ENCODE results near the gene C14orf180. TPM values are rescaled to one million over a fixed set of nuclear protein-coding genes. Genes with fewer than 3 reads are reported as not detected.

C14orf180 gene
- polyA plus RNA-seq, 3 donors = not detected

DNA sequence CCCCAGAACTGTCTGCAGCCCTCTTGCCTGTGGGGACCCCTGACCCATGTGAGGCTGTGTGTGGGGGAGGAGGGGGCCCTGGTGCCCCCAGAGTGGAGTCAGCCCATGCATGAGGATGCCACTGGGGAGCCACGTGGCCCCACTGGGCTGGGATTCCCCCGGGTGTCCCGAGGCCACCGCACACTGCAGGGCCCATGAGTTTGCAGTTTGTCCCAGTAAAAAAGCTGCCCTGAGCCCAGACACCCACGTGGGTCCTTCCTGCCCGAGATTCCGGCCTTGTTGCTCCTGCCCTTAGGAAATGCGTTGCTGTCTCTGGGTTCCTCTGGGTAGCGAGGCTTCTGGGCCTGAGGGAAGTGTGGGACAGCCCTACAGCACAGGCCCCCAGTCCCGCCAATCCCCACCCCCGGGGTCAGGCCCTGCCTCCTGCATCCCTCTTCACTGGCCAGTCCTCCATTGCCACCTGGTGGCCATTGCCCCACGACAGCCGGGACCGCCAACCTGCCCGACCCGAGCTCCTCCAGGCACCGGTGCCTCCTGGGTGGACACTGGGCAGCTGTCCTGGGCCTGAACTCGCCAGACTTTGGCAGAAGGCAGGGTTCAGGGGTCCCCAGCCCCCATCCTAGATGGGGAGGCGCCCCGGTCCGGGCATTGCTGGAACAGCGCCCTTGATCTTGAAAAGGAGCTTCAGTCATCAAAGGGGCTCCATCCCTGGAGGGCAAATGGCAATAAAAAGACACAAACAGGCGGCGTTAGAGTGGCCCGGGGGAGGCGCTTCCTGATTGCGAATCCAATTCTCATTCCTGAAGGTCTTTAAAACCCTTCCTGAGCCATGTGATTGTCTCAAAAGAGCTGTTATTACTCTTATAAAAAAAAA is 15.6 kb upstream of the C14orf180 start:
- H4K20me1 ChIP-seq (ENCODE audit: insufficient read depth, low read length) = no peaks in the 10 kb centered on the region
- TF ChIP-seq, protein P1, sequence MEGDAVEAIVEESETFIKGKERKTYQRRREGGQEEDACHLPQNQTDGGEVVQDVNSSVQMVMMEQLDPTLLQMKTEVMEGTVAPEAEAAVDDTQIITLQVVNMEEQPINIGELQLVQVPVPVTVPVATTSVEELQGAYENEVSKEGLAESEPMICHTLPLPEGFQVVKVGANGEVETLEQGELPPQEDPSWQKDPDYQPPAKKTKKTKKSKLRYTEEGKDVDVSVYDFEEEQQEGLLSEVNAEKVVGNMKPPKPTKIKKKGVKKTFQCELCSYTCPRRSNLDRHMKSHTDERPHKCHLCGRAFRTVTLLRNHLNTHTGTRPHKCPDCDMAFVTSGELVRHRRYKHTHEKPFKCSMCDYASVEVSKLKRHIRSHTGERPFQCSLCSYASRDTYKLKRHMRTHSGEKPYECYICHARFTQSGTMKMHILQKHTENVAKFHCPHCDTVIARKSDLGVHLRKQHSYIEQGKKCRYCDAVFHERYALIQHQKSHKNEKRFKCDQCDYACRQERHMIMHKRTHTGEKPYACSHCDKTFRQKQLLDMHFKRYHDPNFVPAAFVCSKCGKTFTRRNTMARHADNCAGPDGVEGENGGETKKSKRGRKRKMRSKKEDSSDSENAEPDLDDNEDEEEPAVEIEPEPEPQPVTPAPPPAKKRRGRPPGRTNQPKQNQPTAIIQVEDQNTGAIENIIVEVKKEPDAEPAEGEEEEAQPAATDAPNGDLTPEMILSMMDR (IDR thresholded peaks at IDR 0.05) = peak; percentile 46
- H3K36me3 Mint-ChIP-seq = no peaks in the 10 kb centered on the region
- peaks cover 0 to 11% of the 10 kb centered on the region in 2 donors for H3K27me3 ChIP-seq (ENCODE audit: control insufficient read depth in 2 of 2, insufficient read depth in 2 of 2, low read length in 2 of 2)
- no peak overlapping the region for H3K4me3 ChIP-seq (replicated peaks in 1 of 3; ENCODE audit: low read depth in 2 of 3, low read length in 3 of 3)
- H3K9ac ChIP-seq (ENCODE audit: insufficient read depth, low read length, poor library complexity, severe bottlenecking) = no peak overlapping the region
- intact Hi-C loops (cut with micrococcal nuclease) = no loop called here
- no peaks in the 10 kb centered on the region for H3K9me3 ChIP-seq (replicated peaks in 1 of 2; ENCODE audit: control insufficient read depth in 1 of 2, insufficient read depth in 1 of 2, low read length in 2 of 2)
- no peaks in the 10 kb centered on the region for H3K79me2 ChIP-seq (ENCODE audit: insufficient read depth, low read length)
- H2AFZ ChIP-seq (ENCODE audit: insufficient read depth, low read depth, low read length, poor library complexity, severe bottlenecking) = no peak overlapping the region
- H3K27me3 Mint-ChIP-seq (ENCODE audit: low read depth in 3 of 3) = peaks cover 8 to 22% (median 9%) of the 10 kb centered on the region in 3 donors
- peaks cover 3% of the 10 kb centered on the region for H3K4me1 Mint-ChIP-seq
- H3K27ac ChIP-seq (ENCODE audit: low read depth in 1 of 2, low read length in 2 of 2) = no peak overlapping the region
- peaks cover 0 to 3% (median 0%) of the 10 kb centered on the region in 7 donors for H3K9me3 Mint-ChIP-seq
- WGBS (ENCODE audit: insufficient coverage) = 4% methylated on average over 23 of the region's 27 CpGs
- no peak overlapping the region for H3K27ac Mint-ChIP-seq
- no peak overlapping the region for H3K4me2 ChIP-seq (replicated peaks; ENCODE audit: extremely low read depth, low read length, poor library complexity, severe bottlenecking)
- no peaks in the 10 kb centered on the region for H3K4me1 ChIP-seq (ENCODE audit: control insufficient read depth in 1 of 2, insufficient read depth in 2 of 2, low read length in 2 of 2)
- DNase-seq = peak in 1 of 3 donors; percentile 4
- H3K36me3 ChIP-seq (replicated peaks in 1 of 2; ENCODE audit: control insufficient read depth in 1 of 2, insufficient read depth in 2 of 2, low read length in 2 of 2) = no peaks in the 10 kb centered on the region
- H3K4me3 Mint-ChIP-seq = no peak overlapping the region

DNA sequence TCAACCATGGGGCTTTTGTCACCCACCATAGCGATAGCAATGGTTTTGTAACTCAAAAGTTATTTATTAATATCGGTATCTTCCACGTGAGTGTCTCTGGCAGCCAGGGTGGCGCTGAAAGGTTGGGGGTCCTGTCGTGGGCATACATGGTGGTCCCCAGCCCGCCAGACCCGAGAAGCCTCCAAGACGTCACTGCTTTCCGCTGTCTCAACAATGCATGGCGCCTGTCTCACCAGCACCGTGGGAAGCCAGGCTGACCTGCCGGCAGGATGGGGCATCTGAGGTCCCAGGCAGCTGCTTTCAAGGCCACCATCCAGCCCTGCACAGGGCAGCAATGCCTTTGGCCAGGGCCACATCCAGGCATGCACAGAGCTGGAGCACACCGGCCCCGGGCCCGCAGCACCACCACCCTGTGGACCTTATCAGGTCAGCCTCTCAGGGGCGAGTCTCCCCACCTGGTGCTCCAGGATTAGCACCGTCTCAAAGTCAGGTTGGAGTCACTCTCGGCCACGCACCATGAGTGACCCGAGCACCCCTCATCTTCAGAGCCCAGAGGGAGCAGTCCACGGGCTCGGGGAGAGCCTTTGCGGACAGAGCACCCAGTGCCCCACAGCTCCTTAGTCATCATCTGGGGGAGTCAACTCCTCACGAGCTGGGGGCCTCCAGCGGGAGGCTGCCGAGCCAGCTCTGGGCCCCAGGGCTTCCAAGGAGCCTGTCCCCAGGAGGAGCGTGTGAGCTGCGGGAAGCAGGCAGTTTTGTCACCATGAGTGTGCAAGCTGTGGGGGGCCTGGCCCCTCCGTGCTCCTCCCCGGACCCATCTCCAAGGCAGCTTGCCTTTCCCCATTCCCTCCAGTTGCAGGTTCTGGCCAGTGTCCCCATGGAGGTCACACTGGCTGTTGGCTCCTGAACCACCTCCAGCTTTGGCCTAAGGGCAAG is 14.6 kb upstream of the C14orf180 start:
- Mint-ChIP-seq H3K27ac (no peak overlapping the region), H3K27me3 (ENCODE audit: low read depth in 3 of 3) (peaks cover 8 to 22% (median 11%) of the 10 kb centered on the region in 3 donors), H3K4me3 (no peak overlapping the region), H3K36me3 (no peaks in the 10 kb centered on the region), H3K4me1 (peaks cover 3% of the 10 kb centered on the region), H3K9me3 (peaks cover 0 to 3% (median 0%) of the 10 kb centered on the region in 7 donors)
- Histone ChIP-seq H3K27me3 (ENCODE audit: control insufficient read depth in 2 of 2, insufficient read depth in 2 of 2, low read length in 2 of 2) (peaks cover 0 to 11% of the 10 kb centered on the region in 2 donors), H3K79me2 (ENCODE audit: insufficient read depth, low read length) (no peaks in the 10 kb centered on the region), H3K9ac (ENCODE audit: insufficient read depth, low read length, poor library complexity, severe bottlenecking) (no peak overlapping the region), H2AFZ (ENCODE audit: insufficient read depth, low read depth, low read length, poor library complexity, severe bottlenecking) (no peak overlapping the region), H3K4me3 (replicated peaks in 1 of 3; ENCODE audit: low read depth in 2 of 3, low read length in 3 of 3) (no peak overlapping the region), H3K27ac (ENCODE audit: low read depth in 1 of 2, low read length in 2 of 2) (no peak overlapping the region), H3K4me1 (ENCODE audit: control insufficient read depth in 1 of 2, insufficient read depth in 2 of 2, low read length in 2 of 2) (no peaks in the 10 kb centered on the region), H3K9me3 (replicated peaks in 1 of 2; ENCODE audit: control insufficient read depth in 1 of 2, insufficient read depth in 1 of 2, low read length in 2 of 2) (no peaks in the 10 kb centered on the region), H4K20me1 (ENCODE audit: insufficient read depth, low read length) (no peaks in the 10 kb centered on the region), H3K36me3 (replicated peaks in 1 of 2; ENCODE audit: control insufficient read depth in 1 of 2, insufficient read depth in 2 of 2, low read length in 2 of 2) (no peaks in the 10 kb centered on the region), H3K4me2 (replicated peaks; ENCODE audit: extremely low read depth, low read length, poor library complexity, severe bottlenecking) (no peak overlapping the region)
- DNase-seq = no peak
- intact Hi-C loops (cut with micrococcal nuclease) = no loop called here
- TF ChIP-seq, protein P1 (IDR thresholded peaks at IDR 0.05) = no peak
- WGBS (ENCODE audit: insufficient coverage) = 84% methylated on average over 27 of the region's 30 CpGs

All from CD14-positive monocyte (primary cell).